ENCODE results near the gene BCL11B.
A peak's percentile ranks its signal among the peaks of the same experiment; 100 is the strongest.

BCL11B gene

DNA sequence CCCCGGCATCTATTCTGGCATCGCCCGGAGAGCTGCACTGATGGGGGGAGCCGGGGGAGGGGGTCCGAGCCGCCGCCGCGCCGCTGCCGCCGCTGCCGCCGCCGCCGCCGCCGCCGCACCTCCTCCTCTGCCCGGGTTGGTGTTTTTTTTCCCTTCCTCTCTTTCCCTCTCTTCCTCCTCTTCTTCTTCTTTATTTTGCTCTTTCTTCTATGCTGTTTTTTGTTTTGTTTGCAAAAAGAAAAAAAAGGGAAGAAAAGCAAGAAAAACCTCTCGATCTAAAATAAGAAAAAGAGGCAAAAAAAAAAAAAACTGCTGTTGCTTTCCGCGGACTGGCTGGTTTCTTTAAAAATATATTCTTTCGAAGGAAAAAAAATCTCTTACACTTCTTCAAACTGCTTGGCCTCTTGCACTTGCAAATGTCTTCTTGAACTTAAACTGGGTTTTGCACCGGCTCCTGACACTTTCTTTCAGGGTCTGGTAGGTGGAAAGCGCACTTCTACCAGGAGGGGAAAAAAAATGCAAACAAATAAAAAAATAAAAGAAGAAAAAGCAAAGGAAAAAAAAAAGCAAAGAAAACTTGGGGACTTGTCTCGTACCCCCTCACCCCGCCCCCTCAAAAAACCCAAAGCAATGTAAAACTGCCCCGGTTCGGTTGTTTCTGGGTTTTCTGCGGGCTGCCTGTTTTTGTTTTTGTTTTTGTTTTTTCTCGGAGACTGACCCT is 616 bp downstream of the BCL11B start:
- TF ChIP-seq, protein P1, sequence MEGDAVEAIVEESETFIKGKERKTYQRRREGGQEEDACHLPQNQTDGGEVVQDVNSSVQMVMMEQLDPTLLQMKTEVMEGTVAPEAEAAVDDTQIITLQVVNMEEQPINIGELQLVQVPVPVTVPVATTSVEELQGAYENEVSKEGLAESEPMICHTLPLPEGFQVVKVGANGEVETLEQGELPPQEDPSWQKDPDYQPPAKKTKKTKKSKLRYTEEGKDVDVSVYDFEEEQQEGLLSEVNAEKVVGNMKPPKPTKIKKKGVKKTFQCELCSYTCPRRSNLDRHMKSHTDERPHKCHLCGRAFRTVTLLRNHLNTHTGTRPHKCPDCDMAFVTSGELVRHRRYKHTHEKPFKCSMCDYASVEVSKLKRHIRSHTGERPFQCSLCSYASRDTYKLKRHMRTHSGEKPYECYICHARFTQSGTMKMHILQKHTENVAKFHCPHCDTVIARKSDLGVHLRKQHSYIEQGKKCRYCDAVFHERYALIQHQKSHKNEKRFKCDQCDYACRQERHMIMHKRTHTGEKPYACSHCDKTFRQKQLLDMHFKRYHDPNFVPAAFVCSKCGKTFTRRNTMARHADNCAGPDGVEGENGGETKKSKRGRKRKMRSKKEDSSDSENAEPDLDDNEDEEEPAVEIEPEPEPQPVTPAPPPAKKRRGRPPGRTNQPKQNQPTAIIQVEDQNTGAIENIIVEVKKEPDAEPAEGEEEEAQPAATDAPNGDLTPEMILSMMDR (IDR thresholded peaks at IDR 0.05; ENCODE audit: extremely low read depth, missing control alignments), result no peak
- DNase-seq (ENCODE audit: low spot score), result no peak

DNA sequence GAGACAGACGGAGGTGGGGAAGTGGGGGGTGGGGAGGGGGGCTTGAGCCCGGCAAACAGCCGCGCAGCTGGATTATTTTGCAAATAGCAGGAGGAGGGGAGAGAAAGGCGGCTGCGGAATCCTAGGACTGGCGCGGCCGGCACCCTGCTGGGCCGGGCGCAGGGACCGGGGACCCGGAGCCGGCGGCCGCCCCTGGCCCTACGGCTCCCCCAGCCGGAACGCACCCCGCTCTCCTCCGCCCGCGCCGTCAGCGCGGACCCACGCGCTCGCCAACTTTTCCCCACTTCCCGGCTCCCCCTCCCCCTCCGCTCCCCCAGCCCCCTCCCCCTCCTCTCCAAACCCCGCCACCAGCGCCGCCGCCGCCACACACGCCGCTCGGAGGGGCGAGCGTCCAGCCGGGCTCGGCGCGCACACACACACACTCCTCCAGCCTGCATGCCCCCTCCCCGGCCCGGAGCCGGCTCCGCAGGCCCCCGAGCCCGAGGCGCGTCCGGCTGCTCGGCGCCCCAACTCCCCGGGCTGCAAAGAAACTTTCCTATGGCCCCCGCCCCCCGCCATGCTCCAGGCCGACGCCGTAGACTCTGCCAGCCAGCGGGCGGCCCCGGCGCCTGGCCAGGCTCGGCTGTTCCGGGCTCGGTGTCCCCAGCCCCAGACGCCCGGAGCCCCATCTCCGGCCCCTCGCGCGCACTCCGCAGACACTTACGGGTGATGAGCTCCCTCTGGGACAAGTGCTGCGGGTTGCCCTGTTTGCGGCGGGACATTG is 1.4 kb downstream of the BCL11B start:
- peak; percentile 57 for DNase-seq (ENCODE audit: low spot score)
- TF ChIP-seq, protein P1 (IDR thresholded peaks at IDR 0.05; ENCODE audit: extremely low read depth, missing control alignments), result no peak

DNA sequence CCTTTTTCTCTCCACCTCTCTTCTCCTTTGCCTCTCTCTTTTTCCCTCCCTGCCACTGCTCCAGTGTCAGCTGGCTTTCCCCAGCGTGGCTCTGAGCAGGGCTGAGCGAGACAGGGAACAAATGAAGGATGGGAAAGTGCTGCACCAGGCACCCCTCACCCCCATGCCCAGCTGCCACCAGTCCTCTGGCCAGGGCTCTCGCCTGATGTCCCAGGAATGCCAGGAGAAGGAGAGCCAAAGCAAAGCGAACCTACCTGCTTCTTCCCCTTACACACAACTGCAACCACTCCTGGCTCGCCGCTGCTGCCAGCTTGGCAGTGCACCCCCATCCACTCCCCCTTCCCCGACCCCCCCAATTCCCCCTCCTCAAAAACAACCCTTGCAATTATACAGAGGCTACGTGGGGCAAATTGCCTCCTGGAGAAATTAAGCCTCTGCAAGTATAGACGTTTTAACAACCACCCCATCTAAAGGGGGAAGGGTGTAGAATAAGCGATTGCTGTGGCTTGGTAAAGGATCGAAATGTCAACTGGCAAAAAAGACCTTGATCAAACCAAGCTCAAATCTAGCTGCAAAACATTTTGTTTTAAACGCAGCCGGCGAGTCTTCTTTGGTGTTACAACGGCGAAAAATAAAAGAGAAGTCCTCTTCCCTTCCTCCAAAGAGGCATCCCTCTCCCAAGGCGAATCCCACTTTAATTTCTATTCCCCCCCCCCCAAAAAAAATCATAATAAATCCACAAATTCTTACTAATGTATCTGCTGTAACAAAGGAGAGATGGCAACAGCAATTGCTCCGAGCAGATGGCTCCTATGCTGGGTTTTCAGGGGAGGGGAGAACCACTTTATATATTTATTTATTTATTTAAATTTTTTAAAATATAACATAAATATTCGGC is 2.9 kb downstream of the BCL11B start:
- TF ChIP-seq, protein P1 (IDR thresholded peaks at IDR 0.05; ENCODE audit: extremely low read depth, missing control alignments), result no peak
- DNase-seq (ENCODE audit: low spot score), result no peak

DNA sequence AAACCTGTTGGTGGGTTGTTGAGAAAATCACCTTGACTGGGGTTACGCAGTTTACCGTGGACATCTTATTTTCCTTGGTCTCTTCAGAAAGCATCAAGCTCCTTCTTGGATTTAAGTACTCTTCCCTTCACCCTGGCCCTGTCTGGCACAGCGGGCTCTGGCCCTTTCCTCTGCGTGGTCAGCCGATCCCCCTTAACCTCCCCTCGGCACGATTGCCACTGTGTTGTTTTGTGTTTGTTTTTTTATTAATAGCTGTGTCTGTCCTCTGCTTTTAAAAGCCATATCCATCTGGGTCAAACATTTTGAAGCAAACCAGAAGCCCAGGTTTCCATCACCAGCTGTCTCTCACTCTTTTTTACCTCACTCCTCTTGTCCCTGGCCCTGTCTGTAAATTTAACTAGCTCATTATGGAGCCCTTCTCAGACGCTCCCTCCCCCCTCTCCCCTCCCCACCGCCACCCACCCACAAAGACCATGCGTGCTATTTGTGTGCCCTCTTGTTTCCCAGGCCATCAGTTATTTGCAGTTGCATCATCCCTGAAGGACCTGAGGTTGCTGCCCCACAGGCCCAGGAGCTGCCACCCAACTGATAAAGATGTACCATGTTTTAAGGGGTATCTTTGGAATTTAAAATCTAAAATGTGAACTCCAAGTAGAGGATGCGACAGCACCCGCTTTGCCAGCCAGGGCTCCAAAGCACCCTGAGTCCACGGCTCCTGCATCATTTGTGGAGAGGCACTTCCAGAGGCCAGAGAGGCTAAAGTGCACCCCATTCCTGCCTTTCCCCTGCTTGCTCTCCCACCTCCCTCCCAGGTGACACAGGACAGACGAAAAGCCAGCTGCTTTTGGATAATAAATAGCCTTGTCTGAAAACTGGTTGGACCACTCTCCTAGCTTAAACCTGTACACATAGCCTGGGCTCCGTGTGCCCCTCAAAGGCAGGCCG is 3.9 kb downstream of the BCL11B start:
- DNase-seq (ENCODE audit: low spot score), result no peak
- TF ChIP-seq, protein P1 (IDR thresholded peaks at IDR 0.05; ENCODE audit: extremely low read depth, missing control alignments), result no peak

DNA sequence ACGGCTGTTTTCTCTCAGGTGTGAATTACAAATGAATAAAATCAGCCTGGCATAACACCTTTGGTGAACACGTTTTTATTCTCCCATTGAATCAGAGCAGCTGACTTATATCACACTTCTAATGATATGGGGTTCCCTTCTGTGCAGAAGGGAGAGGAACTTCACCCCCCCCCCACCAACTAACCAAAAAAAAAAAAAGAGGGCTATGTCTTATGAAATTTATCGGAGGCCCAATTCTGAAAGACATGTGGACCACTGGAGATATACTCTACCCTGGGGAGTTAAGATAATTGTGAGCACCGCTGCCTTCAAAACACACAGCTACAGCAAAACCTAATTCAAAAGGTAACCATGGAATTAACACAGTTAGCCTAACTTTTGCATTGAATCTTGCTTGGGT is 4.6 kb downstream of the BCL11B start:
- TF ChIP-seq, protein P1 (IDR thresholded peaks at IDR 0.05; ENCODE audit: extremely low read depth, missing control alignments), result no peak
- no peak for DNase-seq (ENCODE audit: low spot score)

Measured in GM20000 (cell line).